GM18508 (cell line): ENCODE data around the gene COIL.
"Not testable (repeated sequence)": the region's sequence is repeated elsewhere in the genome, so short reads cannot be mapped to it uniquely, and the experiment has no call there.

Experiments used
- ATAC-seq: cut with Tn5 transposase; IDR thresholded peaks from one replicate; pipeline ENCODE4 v1.9.1; 2021; ENCODE audit warnings: moderate number of reproducible peaks; ENCODE audit not compliant: insufficient read depth, unreplicated experiment

COIL gene

GRCh38 chr17:56978441-56979090 is 17.7 kb upstream of the COIL start:
- no peak for ATAC-seq

DNA sequence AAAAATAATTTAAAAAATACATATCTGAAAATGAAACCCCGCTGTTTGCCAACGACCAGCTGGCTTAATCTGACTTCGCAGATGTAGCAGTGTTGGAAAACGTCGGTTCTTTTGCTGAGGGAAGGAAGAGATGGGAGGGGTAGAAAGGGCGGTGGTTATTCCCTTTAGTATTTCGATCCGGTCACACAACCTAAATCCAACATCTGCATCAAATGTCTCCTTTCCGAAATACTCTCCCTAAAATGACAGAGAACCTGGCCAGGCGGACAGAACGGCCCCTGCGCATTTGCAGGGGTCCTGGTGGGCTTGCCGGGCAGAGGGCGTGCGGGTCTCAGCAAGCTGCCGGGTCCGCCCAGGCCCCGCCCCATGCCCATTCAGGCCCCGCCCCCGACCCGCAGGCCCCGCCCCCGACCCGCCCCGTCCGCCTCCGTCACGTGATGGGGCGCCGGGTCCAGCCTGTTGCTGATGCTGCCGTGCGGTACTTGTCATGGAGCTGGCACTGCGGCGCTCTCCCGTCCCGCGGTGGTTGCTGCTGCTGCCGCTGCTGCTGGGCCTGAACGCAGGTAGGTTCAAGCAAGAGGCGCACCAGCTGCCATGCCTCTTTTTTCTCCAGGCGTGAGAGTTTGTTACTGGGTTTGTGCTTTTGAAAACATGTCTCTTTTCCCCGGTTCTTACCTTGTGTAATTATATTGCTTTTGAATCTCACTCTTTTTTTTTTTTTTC is 17.0 kb upstream of the COIL start, which contains the start of gene SCPEP1:
SCPEP1 (plus strand) TSS at position 459 of the 723 bp plus-strand sequence; CDS start at position 488, 29 bp downstream.
- no peak for ATAC-seq

GRCh38 chr17:56976941-56977608 is 16.2 kb upstream of the COIL start:
- no peak for ATAC-seq

DNA sequence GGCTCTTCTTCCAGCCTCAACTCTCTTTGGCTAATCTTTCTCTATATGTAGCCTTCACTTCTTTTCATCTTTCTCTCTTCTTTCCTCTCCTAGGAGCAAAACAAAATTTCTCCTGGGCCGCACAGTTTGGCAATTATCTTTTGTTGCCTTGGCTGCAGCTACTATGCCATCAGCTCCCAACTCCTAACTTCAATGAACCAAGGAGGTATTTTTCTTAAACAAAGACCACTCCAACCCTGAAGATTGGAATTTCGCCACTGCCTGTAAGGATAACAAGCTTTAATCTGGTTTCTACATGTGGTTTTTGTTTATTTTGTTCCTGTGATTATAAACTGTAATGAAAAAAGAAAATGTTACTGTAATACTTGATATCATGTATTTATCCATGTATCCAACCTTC is 14.8 kb upstream of the COIL start:
- no peak for ATAC-seq

DNA sequence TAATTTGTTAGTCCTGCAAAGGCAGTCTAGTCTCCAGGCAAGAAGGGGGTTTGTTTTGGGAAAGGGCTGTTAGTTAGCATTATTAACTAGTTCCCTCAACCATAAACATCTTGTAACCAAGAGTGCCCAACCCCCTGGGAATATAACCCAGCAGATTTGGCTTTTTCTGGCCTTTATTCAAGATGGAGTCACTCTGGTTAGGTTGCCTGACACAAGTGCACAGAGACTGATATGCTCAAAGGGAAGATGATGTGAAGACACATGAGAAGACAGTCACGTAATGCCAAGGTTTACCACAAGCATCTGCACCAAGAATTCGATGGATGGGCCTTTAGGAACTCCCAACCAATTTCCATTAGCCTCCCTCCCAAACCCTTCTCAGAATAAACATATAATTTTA is 13.2 kb upstream of the COIL start:
- no peak for ATAC-seq

DNA sequence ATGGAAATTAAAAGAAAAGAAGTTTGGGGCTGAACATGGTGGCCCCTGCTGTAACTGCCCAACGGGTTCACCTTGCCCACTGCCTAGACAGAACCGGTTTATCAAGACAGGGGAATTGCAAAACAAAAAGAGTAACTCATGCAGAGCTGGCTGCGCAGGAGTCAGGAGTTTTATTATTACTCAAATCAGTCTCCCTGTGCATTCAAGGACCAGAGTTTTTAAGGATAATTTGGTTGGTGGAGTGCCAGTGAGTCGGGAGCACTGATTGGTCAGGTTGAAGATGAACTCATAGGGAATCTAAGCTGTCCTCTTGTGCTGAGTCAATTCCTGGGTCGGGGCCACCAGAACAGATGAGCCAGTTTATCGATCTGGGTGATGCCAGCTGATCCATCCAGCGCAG is 12.7 kb upstream of the COIL start:
- no peak for ATAC-seq

GRCh38 chr17:56972111-56972730 is 11.4 kb upstream of the COIL start:
- ATAC-seq: no peak

DNA sequence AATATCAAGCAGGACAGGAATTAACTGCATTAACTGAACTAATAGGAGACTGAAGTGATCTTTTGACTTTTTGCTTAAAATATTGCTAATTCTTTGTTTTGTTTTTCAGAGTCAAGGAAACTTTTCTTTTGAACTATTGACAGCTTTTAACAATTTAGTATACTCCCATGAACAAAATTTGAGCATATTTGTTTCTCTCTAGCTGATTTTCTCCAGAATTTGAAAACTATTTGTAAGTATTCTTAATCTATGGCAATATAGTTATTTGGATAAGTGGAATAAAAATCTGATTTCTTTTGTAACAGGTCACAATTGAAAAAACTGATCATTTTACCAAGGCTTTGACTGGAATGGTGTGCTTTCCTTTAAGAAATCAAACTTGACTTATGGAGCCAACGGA is 10.1 kb upstream of the COIL start:
- ATAC-seq: no peak

- no peak for ATAC-seq
These were observed 5.5 kb upstream of the COIL start for GRCh38 chr17:56966338-56966737.

DNA sequence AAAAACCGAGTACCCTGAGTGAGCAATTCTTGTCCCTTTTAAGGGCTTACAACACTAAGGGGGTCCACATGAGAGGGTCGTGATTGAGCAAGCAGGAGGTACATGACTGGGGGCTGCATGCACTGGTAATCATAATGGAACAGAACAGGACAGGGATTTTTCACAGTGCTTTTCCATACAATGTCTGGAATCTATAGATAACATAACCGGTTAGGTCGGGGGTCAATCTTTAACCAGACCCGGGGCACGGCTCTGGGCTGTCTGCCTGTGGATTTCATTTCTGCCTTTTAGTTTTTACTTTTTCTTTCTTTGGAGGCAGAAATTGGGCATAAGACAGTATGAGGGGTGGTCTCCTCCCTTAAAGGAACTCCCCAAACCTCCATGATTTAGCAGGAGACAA is 4.8 kb upstream of the COIL start:
- ATAC-seq: not testable (repeated sequence)

DNA sequence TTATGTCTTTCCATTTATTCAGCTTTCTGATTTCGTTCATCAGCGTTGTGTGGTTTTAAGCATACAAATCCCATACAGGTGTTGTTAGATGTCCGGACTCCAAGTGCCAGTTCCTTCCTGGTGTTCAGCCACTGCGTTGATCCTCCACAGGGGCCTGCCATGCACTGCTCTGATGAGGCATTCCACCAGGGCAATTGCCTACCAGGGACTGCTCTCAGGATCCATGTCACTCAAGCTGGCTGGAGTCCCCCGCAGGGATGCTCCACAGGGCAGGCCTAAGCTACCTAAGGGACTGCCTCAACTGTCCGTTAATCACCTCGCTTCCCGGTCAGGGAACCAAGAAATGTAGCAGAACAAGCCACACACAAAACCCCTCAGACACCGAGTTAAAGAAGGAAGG is 4.4 kb upstream of the COIL start:
- ATAC-seq: not testable (repeated sequence)

- no peak for ATAC-seq
These were observed 3.9 kb downstream of the COIL start for GRCh38 chr17:56956992-56957391.

- no peak for ATAC-seq
These were observed 11.3 kb downstream of the COIL start for GRCh38 chr17:56949595-56949994.

GRCh38 chr17:56948491-56948890 is 12.4 kb downstream of the COIL start:
- ATAC-seq: no peak

DNA sequence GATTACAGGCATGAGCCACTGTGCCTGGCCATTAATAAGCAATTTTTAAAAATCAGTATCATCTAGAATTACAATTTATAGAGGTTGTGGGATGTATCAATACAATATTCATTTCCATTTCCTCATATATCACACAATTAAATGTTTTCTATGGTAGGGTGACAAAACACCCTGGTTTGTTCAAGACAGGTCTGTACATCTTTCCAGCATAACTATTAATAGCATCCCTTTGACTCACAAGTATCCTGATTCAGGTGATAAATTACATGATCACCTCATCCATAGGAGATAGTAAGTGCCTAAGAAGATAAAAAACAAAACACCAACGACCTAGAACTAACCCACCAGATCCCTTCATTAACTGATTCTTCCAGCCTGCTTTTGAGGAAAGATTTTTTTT is 13.1 kb downstream of the COIL start:
- no peak for ATAC-seq

DNA sequence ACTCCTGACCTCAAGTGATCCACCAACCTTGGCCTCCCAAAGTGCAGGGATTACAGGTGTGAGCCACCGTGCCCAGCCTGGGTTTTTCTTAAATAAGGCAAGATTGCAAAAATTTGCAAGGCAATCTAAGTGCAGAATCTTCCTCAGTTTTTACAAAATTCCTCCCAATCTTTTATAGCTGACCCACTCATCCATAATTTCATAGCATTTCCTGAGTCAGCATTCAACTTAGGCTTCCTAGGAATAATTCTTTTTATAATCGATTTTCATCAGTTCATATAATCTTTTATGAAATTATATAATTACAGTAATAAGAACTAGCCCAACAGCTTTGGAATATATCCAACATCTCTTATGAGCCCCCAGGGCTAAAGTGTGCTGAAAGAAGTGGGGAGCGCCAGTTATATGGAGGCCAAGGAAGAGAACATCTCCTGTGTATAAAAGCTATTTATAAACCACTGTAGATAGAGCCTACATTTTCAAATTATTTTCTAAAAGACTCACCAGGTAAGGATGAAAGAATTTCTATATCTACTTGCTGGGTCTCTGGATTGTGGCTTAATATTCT is 14.8 kb downstream of the COIL start:
- no peak for ATAC-seq

- no peak for ATAC-seq
These were observed 17.2 kb downstream of the COIL start for GRCh38 chr17:56943505-56944125.

- no peak for ATAC-seq
These were observed 20.9 kb downstream of the COIL start for GRCh38 chr17:56939869-56940484.

- ATAC-seq: not testable (repeated sequence)
These were observed 22.6 kb downstream of the COIL start for GRCh38 chr17:56938206-56938605.

- ATAC-seq: no peak
These were observed 23.2 kb downstream of the COIL start for GRCh38 chr17:56937687-56938086.
